BE2C (cell line): Measurements from ENCODE around the gene CLASP1.

ENCODE experiments used
- DNase-seq: peaks from one replicate; pipeline ENCODE4 v3.0.0-alpha.2; 2020
- H3K27me3 ChIP-seq: fragments of 250-450 bp; sonication (Bioruptor Pico); 2 replicates; pipeline ENCODE4 v1.5.1; 2020; ENCODE audit warnings: mild to moderate bottlenecking
- H3K36me3 ChIP-seq: fragments of 250-450 bp; sonication (Bioruptor Pico); 2 replicates; pipeline ENCODE4 v1.5.1; 2020; ENCODE audit warnings: mild to moderate bottlenecking
- H3K4me1 ChIP-seq: fragments of 250-450 bp; sonication (Bioruptor Pico); 2 replicates; pipeline ENCODE4 v1.5.1; 2020
- H3K4me3 ChIP-seq: 2 replicates; pipeline ENCODE4 v1.5.1; 2011; ENCODE audit warnings: low read depth, low read length
- H3K9me3 ChIP-seq: fragments of 250-450 bp; sonication (Bioruptor Pico); 2 replicates; pipeline ENCODE4 v1.5.1; 2020
- TF ChIP-seq, protein P1 (sequence below): IDR thresholded peaks from 2 replicates; pipeline ENCODE4 v1.5.1; 2012; ENCODE audit warnings: mild to moderate bottlenecking, low read depth, low read length

CLASP1 gene

DNA sequence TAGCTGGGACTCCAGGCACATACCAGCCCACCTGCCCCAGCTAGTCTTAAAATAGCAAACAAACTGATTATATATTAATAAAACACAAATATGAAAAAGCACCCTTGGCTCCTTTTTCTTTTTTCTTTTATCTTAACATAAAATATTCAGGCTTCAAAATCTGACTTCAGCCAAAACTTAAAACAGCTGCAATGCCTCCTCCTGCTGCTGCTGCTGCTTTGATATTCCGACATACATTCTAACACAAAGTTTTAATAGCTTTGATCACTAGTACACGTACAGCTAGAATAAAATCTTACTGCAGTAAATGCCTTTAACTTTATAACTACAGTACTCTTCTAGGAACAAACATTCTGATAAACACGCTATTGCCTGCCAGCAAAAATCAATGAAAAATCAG, 190.0 kb downstream of the CLASP1 start:
- TF ChIP-seq, protein P1, sequence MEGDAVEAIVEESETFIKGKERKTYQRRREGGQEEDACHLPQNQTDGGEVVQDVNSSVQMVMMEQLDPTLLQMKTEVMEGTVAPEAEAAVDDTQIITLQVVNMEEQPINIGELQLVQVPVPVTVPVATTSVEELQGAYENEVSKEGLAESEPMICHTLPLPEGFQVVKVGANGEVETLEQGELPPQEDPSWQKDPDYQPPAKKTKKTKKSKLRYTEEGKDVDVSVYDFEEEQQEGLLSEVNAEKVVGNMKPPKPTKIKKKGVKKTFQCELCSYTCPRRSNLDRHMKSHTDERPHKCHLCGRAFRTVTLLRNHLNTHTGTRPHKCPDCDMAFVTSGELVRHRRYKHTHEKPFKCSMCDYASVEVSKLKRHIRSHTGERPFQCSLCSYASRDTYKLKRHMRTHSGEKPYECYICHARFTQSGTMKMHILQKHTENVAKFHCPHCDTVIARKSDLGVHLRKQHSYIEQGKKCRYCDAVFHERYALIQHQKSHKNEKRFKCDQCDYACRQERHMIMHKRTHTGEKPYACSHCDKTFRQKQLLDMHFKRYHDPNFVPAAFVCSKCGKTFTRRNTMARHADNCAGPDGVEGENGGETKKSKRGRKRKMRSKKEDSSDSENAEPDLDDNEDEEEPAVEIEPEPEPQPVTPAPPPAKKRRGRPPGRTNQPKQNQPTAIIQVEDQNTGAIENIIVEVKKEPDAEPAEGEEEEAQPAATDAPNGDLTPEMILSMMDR, result no peak
- Histone ChIP-seq H3K9me3 (no peaks in the 10 kb centered on the region), H3K4me1 (no peaks in the 10 kb centered on the region), H3K27me3 (no peaks in the 10 kb centered on the region), H3K36me3 (no peaks in the 10 kb centered on the region; the same call in 1 of the 2 replicates), H3K4me3 (no peak overlapping the region)
- no peak for DNase-seq

DNA sequence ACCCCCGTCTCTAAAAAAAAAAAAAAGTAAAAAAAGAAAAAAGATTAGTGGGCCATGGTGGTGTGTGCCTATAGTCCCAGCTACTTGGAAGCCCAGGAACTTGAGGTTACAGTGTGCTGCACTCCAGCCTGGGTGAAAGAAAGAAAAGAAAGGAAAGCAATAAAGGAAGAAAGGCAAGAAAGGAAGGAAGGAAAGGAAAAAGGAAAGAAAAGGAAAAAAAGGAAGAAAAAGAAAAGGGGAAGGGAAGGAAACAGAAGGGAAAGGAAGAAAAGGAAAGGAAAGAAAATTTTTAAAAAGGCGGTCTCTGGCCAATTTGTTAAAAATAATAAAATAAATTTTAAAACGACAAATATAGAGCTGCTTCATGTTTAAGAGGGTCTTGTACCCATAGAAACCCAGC, 192.9 kb downstream of the CLASP1 start:
- Histone ChIP-seq H3K27me3 (no peaks in the 10 kb centered on the region), H3K4me3 (no peak overlapping the region), H3K9me3 (no peaks in the 10 kb centered on the region), H3K4me1 (no peaks in the 10 kb centered on the region), H3K36me3 (no peaks in the 10 kb centered on the region; the same call in 1 of the 2 replicates)
- TF ChIP-seq, protein P1, result no peak
- DNase-seq, result no peak

DNA sequence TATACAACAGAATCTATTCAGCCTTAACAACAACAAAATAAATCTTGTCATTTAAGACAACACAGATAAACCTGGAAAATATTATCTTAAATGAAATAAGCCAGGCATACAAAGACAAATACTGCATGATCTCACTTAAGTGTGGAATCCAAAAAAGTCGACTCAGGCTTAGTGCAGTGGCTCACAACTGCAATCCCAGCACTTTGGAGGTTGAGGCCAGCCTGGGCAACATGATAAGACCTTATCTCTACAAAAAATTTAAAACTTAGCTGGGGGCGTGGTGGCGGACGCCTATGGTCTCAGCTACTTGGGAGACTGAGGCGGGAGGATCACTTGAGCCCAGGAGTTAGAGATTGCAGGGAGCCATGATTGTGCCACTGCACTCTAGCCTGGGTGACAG, 193.8 kb downstream of the CLASP1 start:
- no peaks in the 10 kb centered on the region for H3K9me3 ChIP-seq
- H3K27me3 ChIP-seq, result no peaks in the 10 kb centered on the region
- no peaks in the 10 kb centered on the region; the same call in 1 of the 2 replicates for H3K36me3 ChIP-seq
- no peak for DNase-seq
- H3K4me1 ChIP-seq, result no peaks in the 10 kb centered on the region
- TF ChIP-seq, protein P1, result no peak
- no peak overlapping the region for H3K4me3 ChIP-seq

GRCh38 chr2:121454549-121455090, 194.6 kb downstream of the CLASP1 start:
- H3K4me1 ChIP-seq, result no peaks in the 10 kb centered on the region
- no peaks in the 10 kb centered on the region for H3K27me3 ChIP-seq
- no peak overlapping the region for H3K4me3 ChIP-seq
- H3K36me3 ChIP-seq, result no peaks in the 10 kb centered on the region; the same call in 1 of the 2 replicates
- TF ChIP-seq, protein P1, result no peak
- no peaks in the 10 kb centered on the region for H3K9me3 ChIP-seq
- no peak for DNase-seq

DNA sequence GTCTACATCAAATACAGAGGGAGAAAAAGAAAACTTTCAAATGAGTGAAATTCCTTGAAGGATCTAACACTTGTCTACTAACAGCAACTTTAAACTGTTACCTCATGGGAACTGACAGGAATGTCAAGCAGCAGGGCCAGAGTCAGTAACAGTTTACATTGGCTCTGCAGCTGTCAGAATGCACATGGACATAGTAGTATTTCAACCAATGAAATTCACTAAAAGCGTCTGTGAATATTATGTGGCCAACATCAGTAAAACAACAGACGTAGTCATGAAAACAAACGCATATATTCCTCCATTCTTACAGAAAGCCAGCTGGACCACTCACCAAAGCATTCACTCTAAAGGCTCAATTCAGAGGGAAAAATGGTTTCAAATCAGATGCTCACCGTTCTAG, 197.9 kb downstream of the CLASP1 start:
- TF ChIP-seq, protein P1, result no peak
- Histone ChIP-seq H3K4me3 (no peak overlapping the region), H3K27me3 (no peaks in the 10 kb centered on the region), H3K9me3 (no peaks in the 10 kb centered on the region), H3K4me1 (no peaks in the 10 kb centered on the region), H3K36me3 (no peaks in the 10 kb centered on the region; the same call in none of the 2 replicates)
- no peak for DNase-seq

- no peak overlapping the region for H3K4me3 ChIP-seq
- no peaks in the 10 kb centered on the region for H3K4me1 ChIP-seq
- no peaks in the 10 kb centered on the region for H3K9me3 ChIP-seq
- TF ChIP-seq, protein P1, result no peak
- H3K36me3 ChIP-seq, result peaks cover under 1% of the 10 kb centered on the region
- no peaks in the 10 kb centered on the region for H3K27me3 ChIP-seq
- no peak for DNase-seq
These were observed 199.0 kb downstream of the CLASP1 start for GRCh38 chr2:121450301-121450700.
